Activated T-cell treated with anti-CD3 and anti-CD28 coated beads, Interleukin-2, amount 50 U/mL, for 72 hours (primary cell): Measurements from ENCODE around the gene RIMKLA. TPM values are rescaled to one million over a fixed set of nuclear protein-coding genes. Genes with fewer than 3 reads are reported as not detected.
A peak's percentile ranks its signal among the peaks of the same experiment; 100 is the strongest.

ENCODE experiments used
- ATAC-seq, 2 donors: fragments of 150-1000 bp; cut with Tn5 transposase; replicated peaks in 1 of 2; 2 replicates each; pipeline ENCODE4 v1.10.0; 2021; ENCODE audit warnings: moderate library complexity in 2 of 2, mild to moderate bottlenecking in 1 of 2
- DNase-seq, 2 donors: peaks; one replicate each; pipeline ENCODE4 v3.0.0; 2021 to 2022; ENCODE audit warnings: mixed read lengths in 1 of 2
- H3K27ac Mint-ChIP-seq: one replicate; pipeline ENCODE4 v1.8.0; 2022; ENCODE audit warnings: mild to moderate bottlenecking, moderate library complexity, mixed read lengths
- H3K27me3 Mint-ChIP-seq: one replicate; pipeline ENCODE4 v1.8.0; 2022; ENCODE audit warnings: low read depth, mixed read lengths
- H3K36me3 Mint-ChIP-seq, 2 donors: one replicate each; pipeline ENCODE4 v1.8.0; 2022; ENCODE audit warnings: mixed read lengths in 2 of 2, mild to moderate bottlenecking in 1 of 2; ENCODE audit not compliant: insufficient read depth in 2 of 2
- H3K4me1 Mint-ChIP-seq: one replicate; pipeline ENCODE4 v1.8.0; 2022; ENCODE audit warnings: low read depth, mixed read lengths
- H3K4me3 Mint-ChIP-seq, 2 donors: one replicate each; pipeline ENCODE4 v1.8.0; 2022; ENCODE audit warnings: mild to moderate bottlenecking in 2 of 2, mixed read lengths in 2 of 2, moderate library complexity in 2 of 2
- H3K9me3 Mint-ChIP-seq, 2 donors: one replicate each; pipeline ENCODE4 v1.8.0; 2022; ENCODE audit warnings: mixed read lengths in 2 of 2
- total RNA-seq, 2 donors: library from RNA; stranded (reverse); gene quantifications; one replicate each; pipeline ENCODE4 v1.2.3, GENCODE V29; 2022

Gene RIMKLA
- total RNA-seq, 2 donors from 2014 or later = 0.79 to 1.9 TPM

DNA sequence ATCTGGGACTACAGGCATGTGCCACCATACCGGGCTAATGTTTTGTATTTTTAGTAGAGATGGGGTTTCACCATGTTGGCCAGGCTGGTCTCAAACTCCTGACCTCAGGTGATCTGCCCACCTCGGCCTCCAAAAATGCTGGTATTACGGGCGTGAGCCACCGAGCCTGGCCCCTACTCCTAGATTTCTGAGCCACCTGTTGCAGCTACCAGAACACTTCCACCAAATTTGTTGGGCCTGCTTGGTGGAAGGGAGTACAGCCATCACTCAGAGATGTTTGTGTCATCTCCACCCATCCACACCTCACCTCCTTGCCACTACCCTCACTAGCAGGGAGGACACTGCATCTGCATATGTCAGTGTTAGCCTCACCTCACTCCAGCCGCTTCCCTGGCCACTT, 5.5 kb downstream of the RIMKLA start:
- Mint-ChIP-seq H3K27me3 (peaks cover 23% of the 10 kb centered on the region), H3K9me3 (no peaks in the 10 kb centered on the region), H3K4me3 (no peak overlapping the region), H3K27ac (no peak overlapping the region), H3K36me3 (no peaks in the 10 kb centered on the region), H3K4me1 (no peaks in the 10 kb centered on the region)
- ATAC-seq (no peak), DNase-seq (no peak)

DNA sequence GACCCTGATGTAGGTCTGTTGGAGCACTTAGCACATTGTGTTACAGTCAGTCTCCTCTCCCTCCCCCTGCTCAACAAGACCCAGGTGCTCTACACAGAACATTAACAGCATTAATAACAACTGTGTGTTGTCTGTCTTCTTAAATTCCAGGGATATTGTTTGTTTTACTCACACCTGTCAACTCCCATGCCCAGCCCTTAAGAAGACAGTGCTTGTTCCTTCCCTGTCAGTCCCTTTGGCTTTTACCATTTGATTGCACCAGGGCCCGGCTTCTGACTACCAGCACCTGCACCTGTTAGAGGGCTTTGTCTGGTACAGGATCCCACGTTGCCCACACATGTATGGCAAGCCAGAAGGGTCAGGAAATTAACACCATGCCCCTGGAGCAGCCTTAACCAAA, 11.7 kb downstream of the RIMKLA start:
- Mint-ChIP-seq H3K4me3 (no peak overlapping the region), H3K27ac (no peak overlapping the region), H3K27me3 (no peaks in the 10 kb centered on the region), H3K4me1 (peaks cover 7% of the 10 kb centered on the region), H3K36me3 (no peaks in the 10 kb centered on the region), H3K9me3 (no peaks in the 10 kb centered on the region)
- ATAC-seq (no peak), DNase-seq (no peak)

DNA sequence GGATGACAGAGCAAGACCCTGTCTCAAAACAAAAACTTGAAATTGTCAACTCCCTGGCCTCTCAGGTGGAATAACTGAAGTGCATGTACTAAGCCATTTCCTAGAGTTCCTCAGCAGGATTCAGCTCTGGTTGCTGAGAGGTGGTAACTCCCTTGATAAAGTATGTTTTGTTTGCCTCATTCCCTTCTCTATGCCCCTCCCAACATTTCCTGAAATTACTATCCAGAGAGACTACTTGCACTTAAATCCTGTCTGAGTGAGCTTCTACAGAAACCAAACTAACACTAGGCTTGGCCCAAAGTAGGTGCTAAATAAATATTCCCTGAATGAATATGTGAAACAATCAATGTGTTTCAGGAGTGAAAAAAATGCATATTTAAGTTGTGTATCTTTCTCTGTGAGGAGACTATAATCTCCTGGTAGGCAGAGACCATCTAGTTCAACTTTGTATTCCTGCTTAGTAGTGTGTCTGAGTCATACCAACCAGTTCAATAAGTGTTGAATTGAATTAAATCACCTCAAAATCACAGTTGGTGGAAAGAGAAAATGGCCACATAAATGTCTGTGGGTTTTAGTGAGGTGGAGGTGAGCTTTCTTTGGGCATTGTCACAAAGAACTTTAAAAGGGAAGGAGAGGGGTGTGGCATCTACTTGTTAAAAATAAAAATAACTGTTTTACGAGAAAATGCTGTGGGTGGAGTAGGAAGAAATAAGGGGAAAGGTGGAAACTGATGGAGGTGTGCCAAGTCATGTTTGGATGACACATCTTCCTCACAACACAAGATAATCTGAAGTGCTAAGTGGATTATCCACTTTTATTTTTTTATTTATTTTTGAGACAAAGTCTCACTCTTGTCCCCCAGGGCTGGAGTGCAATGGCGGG, 12.6 kb downstream of the RIMKLA start:
- Mint-ChIP-seq H3K4me1 (peaks cover 7% of the 10 kb centered on the region), H3K36me3 (no peaks in the 10 kb centered on the region), H3K9me3 (no peaks in the 10 kb centered on the region), H3K4me3 (peak overlapping the region in 1 of 2 donors; percentile 10), H3K27me3 (no peaks in the 10 kb centered on the region), H3K27ac (no peak overlapping the region)
- no peak for DNase-seq
- peak; percentile 33 to 36 for ATAC-seq

- no peaks in the 10 kb centered on the region for H3K36me3 Mint-ChIP-seq
- ATAC-seq = no peak
- no peak overlapping the region for H3K27ac Mint-ChIP-seq
- H3K4me3 Mint-ChIP-seq = no peak overlapping the region
- no peak for DNase-seq
- no peaks in the 10 kb centered on the region for H3K4me1 Mint-ChIP-seq
- H3K27me3 Mint-ChIP-seq = no peaks in the 10 kb centered on the region
- no peaks in the 10 kb centered on the region for H3K9me3 Mint-ChIP-seq
Observed at GRCh38 chr1:42399315-42400100, 18.9 kb downstream of the RIMKLA start.

GRCh38 chr1:42403880-42404400, 23.3 kb downstream of the RIMKLA start:
- Mint-ChIP-seq H3K4me1 (no peaks in the 10 kb centered on the region), H3K27ac (no peak overlapping the region), H3K36me3 (no peaks in the 10 kb centered on the region), H3K4me3 (no peak overlapping the region), H3K27me3 (peaks cover 16% of the 10 kb centered on the region), H3K9me3 (no peaks in the 10 kb centered on the region)
- DNase-seq = no peak
- ATAC-seq = no peak

DNA sequence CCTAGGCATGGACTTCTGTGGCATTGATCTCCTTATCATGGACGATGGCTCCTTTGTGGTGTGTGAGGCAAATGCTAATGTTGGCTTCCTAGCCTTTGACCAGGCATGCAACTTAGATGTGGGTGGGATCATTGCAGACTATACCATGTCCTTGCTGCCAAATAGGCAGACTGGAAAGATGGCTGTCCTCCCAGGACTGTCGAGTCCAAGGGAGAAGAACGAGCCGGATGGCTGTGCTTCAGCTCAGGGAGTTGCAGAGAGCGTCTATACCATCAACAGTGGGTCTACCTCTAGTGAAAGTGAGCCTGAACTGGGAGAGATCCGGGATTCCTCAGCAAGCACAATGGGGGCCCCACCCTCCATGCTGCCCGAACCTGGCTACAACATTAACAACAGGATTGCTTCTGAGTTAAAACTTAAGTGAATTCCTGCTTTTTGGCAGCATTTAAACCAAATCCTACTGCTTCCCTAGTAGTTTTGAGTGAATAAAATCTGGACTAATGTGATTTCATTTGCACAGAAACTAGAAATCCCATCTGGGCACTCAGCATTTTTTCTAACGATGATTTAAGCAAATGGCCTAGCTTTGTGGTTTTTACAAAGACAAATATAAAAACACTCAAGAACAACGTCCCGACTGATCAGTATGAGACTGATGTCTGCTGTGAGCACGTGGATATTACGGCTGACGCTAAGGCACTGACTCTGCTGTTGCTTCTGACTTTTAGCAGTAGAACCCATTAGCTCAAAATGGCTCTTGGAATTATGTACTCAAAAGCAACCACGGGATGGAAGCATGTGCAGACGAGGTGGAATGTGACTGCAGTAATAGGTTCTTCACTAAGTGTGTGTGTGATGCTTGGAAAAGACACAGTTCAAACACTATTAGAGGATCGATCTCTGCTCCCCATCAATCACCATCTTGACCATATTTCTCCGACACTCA, 34.2 kb downstream of the RIMKLA start:
- no peak overlapping the region for H3K27ac Mint-ChIP-seq

GRCh38 chr1:42417166-42417565, 36.6 kb downstream of the RIMKLA start:
- Mint-ChIP-seq H3K9me3 (no peaks in the 10 kb centered on the region), H3K27me3 (peaks cover 4% of the 10 kb centered on the region), H3K4me3 (no peak overlapping the region), H3K36me3 (no peaks in the 10 kb centered on the region), H3K27ac (no peak overlapping the region), H3K4me1 (no peaks in the 10 kb centered on the region)
- no peak for ATAC-seq
- no peak for DNase-seq

More for the DNA sequence above, 34.2 kb downstream of the RIMKLA start:
- H3K27me3 Mint-ChIP-seq = peaks cover 4% of the 10 kb centered on the region
- no peaks in the 10 kb centered on the region for H3K4me1 Mint-ChIP-seq
- H3K36me3 Mint-ChIP-seq = peaks cover 0 to 1% of the 10 kb centered on the region in 2 donors
- no peak overlapping the region for H3K4me3 Mint-ChIP-seq
- H3K9me3 Mint-ChIP-seq = no peaks in the 10 kb centered on the region
- ATAC-seq = no peak
- DNase-seq = no peak

- Mint-ChIP-seq H3K27me3 (peaks cover 4% of the 10 kb centered on the region), H3K4me1 (no peaks in the 10 kb centered on the region), H3K27ac (no peak overlapping the region), H3K9me3 (no peaks in the 10 kb centered on the region), H3K36me3 (no peaks in the 10 kb centered on the region), H3K4me3 (no peak overlapping the region)
- ATAC-seq (no peak), DNase-seq (no peak)
Observed at GRCh38 chr1:42418516-42418915, 37.9 kb downstream of the RIMKLA start.

DNA sequence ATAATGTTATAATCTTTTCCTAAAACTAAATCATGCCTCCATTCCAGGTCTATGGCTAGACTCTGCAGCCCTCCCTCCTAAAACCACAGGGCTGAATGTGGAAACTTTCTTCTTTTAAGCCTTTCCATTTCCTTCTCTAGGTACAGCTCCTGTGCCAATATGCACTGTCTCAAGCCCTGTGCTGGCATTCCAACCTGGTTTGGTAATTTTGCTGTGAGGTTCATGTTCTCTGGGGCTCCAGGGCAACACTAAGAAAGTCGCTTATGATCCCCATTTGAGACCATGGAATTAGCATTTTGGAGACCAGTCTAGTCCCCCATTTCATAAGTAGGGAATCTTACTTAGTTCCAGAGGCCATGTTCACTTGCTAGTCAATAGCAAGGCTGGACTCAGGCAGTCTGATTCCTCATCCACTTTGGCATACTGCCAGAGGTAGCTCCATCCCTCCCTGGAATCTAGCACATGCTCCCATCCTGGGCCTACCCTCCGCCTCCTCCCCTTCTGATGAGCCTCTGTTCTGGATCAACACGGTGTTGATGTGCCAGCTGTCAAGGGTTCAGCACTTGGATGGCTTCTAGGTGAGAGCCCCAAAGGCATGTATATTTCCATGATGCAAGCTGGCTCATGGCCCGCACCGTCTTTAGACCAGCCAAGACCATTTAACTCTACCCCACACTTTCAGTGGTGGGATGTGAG, 38.7 kb downstream of the RIMKLA start:
- H3K27me3 Mint-ChIP-seq = peaks cover 3% of the 10 kb centered on the region
- no peak for DNase-seq
- no peak overlapping the region for H3K4me3 Mint-ChIP-seq
- H3K27ac Mint-ChIP-seq = no peak overlapping the region
- no peak for ATAC-seq
- H3K4me1 Mint-ChIP-seq = no peaks in the 10 kb centered on the region
- H3K36me3 Mint-ChIP-seq = no peaks in the 10 kb centered on the region
- no peaks in the 10 kb centered on the region for H3K9me3 Mint-ChIP-seq

GRCh38 chr1:42420121-42420520, 39.5 kb downstream of the RIMKLA start:
- H3K27ac Mint-ChIP-seq = no peak overlapping the region
- H3K27me3 Mint-ChIP-seq = no peaks in the 10 kb centered on the region
- no peak overlapping the region for H3K4me3 Mint-ChIP-seq

GRCh38 chr1:42420911-42421585, 40.5 kb downstream of the RIMKLA start:
- ATAC-seq = no peak

More at GRCh38 chr1:42420121-42420520, 39.5 kb downstream of the RIMKLA start:
- ATAC-seq = no peak
- H3K9me3 Mint-ChIP-seq = no peaks in the 10 kb centered on the region
- DNase-seq = no peak
- H3K4me1 Mint-ChIP-seq = no peaks in the 10 kb centered on the region
- H3K36me3 Mint-ChIP-seq = no peaks in the 10 kb centered on the region

DNA sequence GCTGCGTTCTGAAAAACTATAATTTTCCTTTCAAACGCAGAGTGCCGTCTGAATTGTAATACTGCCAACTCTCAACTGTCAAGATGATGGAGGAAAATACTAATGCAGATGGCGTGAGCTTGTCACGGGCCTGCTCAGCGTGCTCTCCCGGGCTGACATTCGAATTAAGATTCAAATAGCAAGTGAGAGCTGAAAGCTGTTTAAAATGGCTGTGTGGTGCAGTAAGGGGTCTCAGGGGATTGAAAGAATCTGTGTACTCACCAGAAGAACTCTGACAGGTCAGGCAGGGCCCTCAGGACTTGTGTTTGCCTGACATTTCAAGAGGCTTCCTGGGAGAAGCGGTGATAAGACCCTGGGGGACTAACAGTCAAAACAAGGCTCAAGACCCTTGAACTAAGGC, 42.1 kb downstream of the RIMKLA start:
- Mint-ChIP-seq H3K4me1 (no peaks in the 10 kb centered on the region), H3K36me3 (no peaks in the 10 kb centered on the region), H3K4me3 (no peak overlapping the region), H3K9me3 (no peaks in the 10 kb centered on the region), H3K27me3 (no peaks in the 10 kb centered on the region), H3K27ac (no peak overlapping the region)
- DNase-seq (no peak), ATAC-seq (no peak)

More at GRCh38 chr1:42420911-42421585, 40.5 kb downstream of the RIMKLA start:
- Mint-ChIP-seq H3K9me3 (no peaks in the 10 kb centered on the region), H3K27me3 (no peaks in the 10 kb centered on the region), H3K4me1 (no peaks in the 10 kb centered on the region), H3K4me3 (no peak overlapping the region), H3K36me3 (no peaks in the 10 kb centered on the region), H3K27ac (no peak overlapping the region)
- no peak for DNase-seq
